OCI-LY7 (cell line): ENCODE data around the gene DNAH11. TPM values are rescaled to one million over a fixed set of nuclear protein-coding genes. Genes with fewer than 3 reads are reported as not detected.

Experiments used
- BruUV-seq: library from RNA; stranded (reverse); fragments of 400-500 nt; replicated peaks from 2 replicates; lab custom pipeline; 2021; lab: Mats Ljungman, UMichigan
- CTCF ChIA-PET: fragments of 300-600 bp; sonication (Branson Sonifier 250); formaldehyde crosslinking; loops from one replicate; lab custom pipeline; 2022; ENCODE audit warnings: antibody characterized with exemption; ENCODE audit not compliant: unreplicated experiment; lab: Charles Lee
- POLR2A ChIA-PET: fragments of 300-600 bp; sonication (Branson Sonifier 250); formaldehyde crosslinking; loops from one replicate; lab custom pipeline; 2022; ENCODE audit warnings: antibody characterized with exemption; lab: Charles Lee
- DNase-seq: peaks from one replicate; pipeline ENCODE4 v3.0.0-alpha.2; 2015; ENCODE audit warnings: low spot score
- H2AFZ ChIP-seq: fragments of 200-600 bp; sonication (generic), shearing (Covaris generic); 2 replicates; pipeline ENCODE4 v1.6.1; 2014; ENCODE audit warnings: mild to moderate bottlenecking, antibody characterized with exemption, low read length, moderate library complexity
- H3K27ac ChIP-seq: fragments of 200-600 bp; sonication (generic); 2 replicates; pipeline ENCODE4 v1.5.1; 2014; ENCODE audit warnings: mixed run types, low read depth, mild to moderate bottlenecking, moderate library complexity, low read length, inconsistent platforms; ENCODE audit not compliant: poor library complexity, severe bottlenecking
- H3K36me3 ChIP-seq: fragments of 200-600 bp; sonication (generic); 2 replicates; pipeline ENCODE4 v1.6.1; 2014; ENCODE audit warnings: mild to moderate bottlenecking, antibody characterized with exemption, low read length, moderate library complexity, mixed read lengths; ENCODE audit not compliant: insufficient read depth
- H3K4me1 ChIP-seq: fragments of 200-600 bp; sonication (generic); 2 replicates; pipeline ENCODE4 v1.5.1; 2014; ENCODE audit warnings: mild to moderate bottlenecking, low read length; ENCODE audit not compliant: insufficient read depth, poor library complexity, severe bottlenecking
- H3K4me2 ChIP-seq: fragments of 200-600 bp; sonication (generic); 2 replicates; pipeline ENCODE4 v1.6.1; 2014; ENCODE audit warnings: mild to moderate bottlenecking, low read length
- H3K4me3 ChIP-seq: fragments of 200-600 bp; sonication (generic); 2 replicates; pipeline ENCODE4 v1.5.1; 2014; ENCODE audit warnings: mild to moderate bottlenecking, low read depth, low read length; ENCODE audit not compliant: poor library complexity, severe bottlenecking
- H3K79me2 ChIP-seq: fragments of 200-600 bp; sonication (generic); 2 replicates; pipeline ENCODE4 v1.6.1; 2016; ENCODE audit warnings: low read depth, mild to moderate bottlenecking, low read length, moderate library complexity, mixed read lengths; ENCODE audit not compliant: insufficient read depth
- H3K9me2 ChIP-seq: fragments of 200-600 bp; sonication (generic); 2 replicates; pipeline ENCODE4 v1.6.1; 2016; ENCODE audit warnings: mild to moderate bottlenecking, low read length, mixed read lengths; ENCODE audit not compliant: insufficient read depth
- H3K9me3 ChIP-seq: fragments of 200-600 bp; sonication (generic); 2 replicates; pipeline ENCODE4 v1.6.1; 2014; ENCODE audit warnings: mild to moderate bottlenecking, mixed run types, low read length, mixed read lengths
- H4K20me1 ChIP-seq: fragments of 200-600 bp; sonication (generic); 2 replicates; pipeline ENCODE4 v1.6.1; 2014; ENCODE audit warnings: mild to moderate bottlenecking, antibody characterized with exemption, low read length, moderate library complexity, mixed read lengths; ENCODE audit not compliant: insufficient read depth
- CTCF ChIP-seq: fragments of 200-600 bp; sonication (generic); conservative IDR thresholded peaks from 2 replicates; pipeline ENCODE4 v1.5.1; 2014; ENCODE audit warnings: mild to moderate bottlenecking, antibody characterized with exemption, low read length, moderate library complexity, mixed read lengths
- EZH2phosphoT487 ChIP-seq: fragments of 200-600 bp; sonication (generic); IDR thresholded peaks from 2 replicates; pipeline ENCODE4 v1.6.1; 2018; ENCODE audit warnings: low read depth, borderline replicate concordance, mild to moderate bottlenecking, mixed run types, antibody characterized with exemption, low read length, moderate library complexity, mixed read lengths
- intact Hi-C: fragments of 100-400 bp; cut with micrococcal nuclease; formaldehyde crosslinking; loops from one replicate; pipeline ENCODE4 v1.10.0; 2022; ENCODE audit not compliant: unreplicated experiment
- total RNA-seq, 2 experiments: library from RNA; depleted of rRNA in 1 of 2; stranded (reverse); fragments of >200 nt in 1 of 2; shearing (Covaris generic) in 1 of 2; gene quantifications; 2 replicates each; pipeline ENCODE4 v1.2.3, GENCODE V29; 2014 to 2022

DNAH11 gene
- total RNA-seq, 2 experiments from 2014 or later = not detected

- Histone ChIP-seq H3K27ac (no peak overlapping the region), H3K4me3 (no peak overlapping the region), H2AFZ (no peak overlapping the region), H3K4me2 (no peak overlapping the region), H3K79me2 (no peaks in the 10 kb centered on the region), H3K4me1 (no peaks in the 10 kb centered on the region), H3K36me3 (no peaks in the 10 kb centered on the region), H3K9me3 (no peaks in the 10 kb centered on the region), H3K9me2 (no peaks in the 10 kb centered on the region), H4K20me1 (no peaks in the 10 kb centered on the region)
- TF ChIP-seq CTCF = no peak
- no peak for TF ChIP-seq EZH2phosphoT487
- ChIA-PET POLR2A (no interaction called here), CTCF (no interaction called here)
- no peak for DNase-seq
- no TSS peak for BruUV-seq
- intact Hi-C loops = no loop called here
Observed at GRCh38 chr7:21620054-21620453, 77.2 kb downstream of the DNAH11 start.

GRCh38 chr7:21624320-21624719 lies 81.5 kb downstream of the DNAH11 start:
- CTCF ChIA-PET = no interaction called here
- no peak for TF ChIP-seq CTCF
- TF ChIP-seq EZH2phosphoT487 = no peak
- Histone ChIP-seq H2AFZ (no peak overlapping the region), H3K4me1 (no peaks in the 10 kb centered on the region), H3K4me2 (no peak overlapping the region), H3K27ac (no peak overlapping the region), H3K4me3 (no peak overlapping the region), H3K9me3 (no peaks in the 10 kb centered on the region), H3K9me2 (no peaks in the 10 kb centered on the region), H4K20me1 (no peaks in the 10 kb centered on the region), H3K36me3 (no peaks in the 10 kb centered on the region), H3K79me2 (no peaks in the 10 kb centered on the region)
- BruUV-seq = no TSS peak
- POLR2A ChIA-PET = no interaction called here
- intact Hi-C loops = no loop called here
- DNase-seq = no peak

GRCh38 chr7:21636694-21637093 lies 93.9 kb downstream of the DNAH11 start:
- no peaks in the 10 kb centered on the region for H3K9me3 ChIP-seq
- H4K20me1 ChIP-seq = no peaks in the 10 kb centered on the region
- H3K27ac ChIP-seq = no peak overlapping the region
- H3K4me3 ChIP-seq = no peak overlapping the region
- no peak for TF ChIP-seq EZH2phosphoT487
- POLR2A ChIA-PET = interaction anchor here (0.6 kb wide), 1 partner anchor 1865 kb away, joined by 4 read pairs; no protein-coding TSS in a partner anchor
- no peaks in the 10 kb centered on the region for H3K36me3 ChIP-seq
- CTCF ChIA-PET = no interaction called here
- no peak for DNase-seq
- intact Hi-C loops = no loop called here
- H3K4me2 ChIP-seq = no peak overlapping the region
- H3K79me2 ChIP-seq = no peaks in the 10 kb centered on the region
- no peaks in the 10 kb centered on the region for H3K4me1 ChIP-seq
- H2AFZ ChIP-seq = no peak overlapping the region
- no TSS peak for BruUV-seq
- no peaks in the 10 kb centered on the region for H3K9me2 ChIP-seq
